ENCODE data around the gene WWOX. TPM values are rescaled to one million over a fixed set of nuclear protein-coding genes. Genes with fewer than 3 reads are reported as not detected.

Gene WWOX
- total RNA-seq, 3 donors from 2014 or later (not counting 1 experiment from before 2014, with no cell fraction given), result 21.0 to 29.8 (median 27.0) TPM

- WGBS (ENCODE audit: insufficient coverage), result 98% methylated on average over 10 of the region's 10 CpGs
Observed at GRCh38 chr16:78494674-78495073, 395.2 kb downstream of the WWOX start.

GRCh38 chr16:78496189-78496588 is 396.7 kb downstream of the WWOX start:
- no peak for TF ChIP-seq CTCF (IDR thresholded peaks at IDR 0.05)
- H3K36me3 Mint-ChIP-seq, result no peaks in the 10 kb centered on the region
- no peak for ATAC-seq
- H3K27ac Mint-ChIP-seq, result no peak overlapping the region
- no peak for DNase-seq
- intact Hi-C loops (cut with micrococcal nuclease), result no loop called here
- Histone ChIP-seq H3K4me3 (ENCODE audit: low read length) (no peak overlapping the region), H3K27ac (ENCODE audit: low read length) (no peak overlapping the region), H3K36me3 (ENCODE audit: control insufficient read depth, insufficient read depth, low read length) (no peaks in the 10 kb centered on the region), H3K4me1 (ENCODE audit: control insufficient read depth, insufficient read depth, low read length) (no peaks in the 10 kb centered on the region), H3K9me3 (ENCODE audit: control insufficient read depth, insufficient read depth, low read length) (no peaks in the 10 kb centered on the region), H3K27me3 (ENCODE audit: control insufficient read depth, insufficient read depth, low read length) (no peaks in the 10 kb centered on the region)
- 93% methylated on average over 6 of the region's 7 CpGs for WGBS (ENCODE audit: insufficient coverage)
- H3K27me3 Mint-ChIP-seq (ENCODE audit: low read depth in 2 of 2), result no peaks in the 10 kb centered on the region
- H3K4me3 Mint-ChIP-seq, result no peak overlapping the region
- H3K4me1 Mint-ChIP-seq, result peaks cover 5 to 6% of the 10 kb centered on the region in 2 donors
- H3K9me3 Mint-ChIP-seq, result no peaks in the 10 kb centered on the region

More at GRCh38 chr16:78494674-78495073, 395.2 kb downstream of the WWOX start:
- no peak for TF ChIP-seq CTCF (IDR thresholded peaks at IDR 0.05)
- ATAC-seq (peak in 1 of 3 donors; percentile 37), DNase-seq (no peak)
- no peak overlapping the region for H3K4me3 ChIP-seq (ENCODE audit: low read length)
- peaks cover 5 to 6% of the 10 kb centered on the region in 2 donors for H3K4me1 Mint-ChIP-seq
- H3K4me1 ChIP-seq (ENCODE audit: control insufficient read depth, insufficient read depth, low read length), result no peaks in the 10 kb centered on the region
- no peaks in the 10 kb centered on the region for H3K9me3 Mint-ChIP-seq
- H3K27me3 Mint-ChIP-seq (ENCODE audit: low read depth in 2 of 2), result no peaks in the 10 kb centered on the region
- H3K27ac Mint-ChIP-seq, result no peak overlapping the region
- H3K36me3 ChIP-seq (ENCODE audit: control insufficient read depth, insufficient read depth, low read length), result no peaks in the 10 kb centered on the region
- H3K27ac ChIP-seq (ENCODE audit: low read length), result no peak overlapping the region
- no peaks in the 10 kb centered on the region for H3K27me3 ChIP-seq (ENCODE audit: control insufficient read depth, insufficient read depth, low read length)
- intact Hi-C loops (cut with micrococcal nuclease), result no loop called here
- no peaks in the 10 kb centered on the region for H3K36me3 Mint-ChIP-seq
- no peak overlapping the region for H3K4me3 Mint-ChIP-seq
- H3K9me3 ChIP-seq (ENCODE audit: control insufficient read depth, insufficient read depth, low read length), result no peaks in the 10 kb centered on the region

- H3K4me3 Mint-ChIP-seq, result no peak overlapping the region
- H3K4me1 ChIP-seq (ENCODE audit: control insufficient read depth, insufficient read depth, low read length), result no peaks in the 10 kb centered on the region
- intact Hi-C loops (cut with micrococcal nuclease), result no loop called here
- TF ChIP-seq CTCF (IDR thresholded peaks at IDR 0.05), result no peak
- H3K27ac ChIP-seq (ENCODE audit: low read length), result no peak overlapping the region
- H3K27ac Mint-ChIP-seq, result no peak overlapping the region
- 90% methylated on average over 10 of the region's 10 CpGs for WGBS (ENCODE audit: insufficient coverage)
- no peaks in the 10 kb centered on the region for H3K9me3 Mint-ChIP-seq
- no peak overlapping the region for H3K4me3 ChIP-seq (ENCODE audit: low read length)
- H3K4me1 Mint-ChIP-seq, result no peaks in the 10 kb centered on the region
- H3K27me3 Mint-ChIP-seq (ENCODE audit: low read depth in 2 of 2), result no peaks in the 10 kb centered on the region
- ATAC-seq, result no peak
- no peaks in the 10 kb centered on the region for H3K36me3 Mint-ChIP-seq
- H3K9me3 ChIP-seq (ENCODE audit: control insufficient read depth, insufficient read depth, low read length), result no peaks in the 10 kb centered on the region
- H3K27me3 ChIP-seq (ENCODE audit: control insufficient read depth, insufficient read depth, low read length), result no peaks in the 10 kb centered on the region
- no peak for DNase-seq
- H3K36me3 ChIP-seq (ENCODE audit: control insufficient read depth, insufficient read depth, low read length), result no peaks in the 10 kb centered on the region
Observed at GRCh38 chr16:78499399-78499798, 399.9 kb downstream of the WWOX start.

GRCh38 chr16:78500659-78501270 is 401.3 kb downstream of the WWOX start:
- H3K4me3 Mint-ChIP-seq, result no peak overlapping the region
- no peaks in the 10 kb centered on the region for H3K36me3 ChIP-seq (ENCODE audit: control insufficient read depth, insufficient read depth, low read length)
- H3K27me3 Mint-ChIP-seq (ENCODE audit: low read depth in 2 of 2), result no peaks in the 10 kb centered on the region
- H3K4me3 ChIP-seq (ENCODE audit: low read length), result no peak overlapping the region
- H3K27me3 ChIP-seq (ENCODE audit: control insufficient read depth, insufficient read depth, low read length), result no peaks in the 10 kb centered on the region
- no peak for DNase-seq
- no peaks in the 10 kb centered on the region for H3K4me1 ChIP-seq (ENCODE audit: control insufficient read depth, insufficient read depth, low read length)
- ATAC-seq, result peak in 1 of 3 donors; percentile 7
- H3K9me3 Mint-ChIP-seq, result no peaks in the 10 kb centered on the region
- intact Hi-C loops (cut with micrococcal nuclease), result loop anchor here (5.0 kb wide), 1 partner anchor 712 kb away; no protein-coding TSS in a partner anchor
- H3K9me3 ChIP-seq (ENCODE audit: control insufficient read depth, insufficient read depth, low read length), result no peaks in the 10 kb centered on the region
- H3K27ac Mint-ChIP-seq, result no peak overlapping the region
- no peaks in the 10 kb centered on the region for H3K36me3 Mint-ChIP-seq
- no peaks in the 10 kb centered on the region for H3K4me1 Mint-ChIP-seq
- no peak for TF ChIP-seq CTCF (IDR thresholded peaks at IDR 0.05)
- WGBS (ENCODE audit: insufficient coverage), result 94% methylated on average over 8 of the region's 8 CpGs
- H3K27ac ChIP-seq (ENCODE audit: low read length), result no peak overlapping the region

All from natural killer cell (primary cell).